Endothelial cell of umbilical vein (primary cell): ENCODE results near the gene STOML3. TPM values are rescaled to one million over a fixed set of nuclear protein-coding genes. Genes with fewer than 3 reads are reported as not detected.

ENCODE experiments used
- BruUV-seq: library from RNA; stranded (reverse); fragments of 400-500 nt; replicated peaks from 2 replicates; lab custom pipeline; 2021; lab: Mats Ljungman, UMichigan
- CTCF ChIA-PET: fragments of 300-600, 350-600 bp; sonication (Branson Sonifier 250); formaldehyde crosslinking; loops from one replicate; lab custom pipeline; 2021; ENCODE audit warnings: antibody characterized with exemption, inconsistent platforms; lab: Charles Lee
- POLR2A ChIA-PET: fragments of 300-600, 350-600 bp; sonication (Branson Sonifier 250); formaldehyde crosslinking; loops from one replicate; lab custom pipeline; 2021; ENCODE audit warnings: antibody characterized with exemption, inconsistent platforms; lab: Charles Lee
- DNase-seq: peaks from one replicate; pipeline ENCODE4 v3.0.0-alpha.2; 2011; ENCODE audit warnings: low read depth, low spot score
- FAIRE-seq: peaks from 2 replicates; lab custom pipeline; 2011; peaks lifted over from hg19 to GRCh38; lab: Jason Lieb, UNC
- H2AFZ ChIP-seq: 2 replicates; pipeline ENCODE4 v1.6.0; 2012; ENCODE audit warnings: low read depth, low read length, control low read depth, inconsistent platforms
- H3K27ac ChIP-seq: 2 replicates; pipeline ENCODE4 v1.5.1; 2011; ENCODE audit warnings: low read depth, mild to moderate bottlenecking, control low read depth, low read length, moderate library complexity; ENCODE audit not compliant: insufficient read depth
- H3K27me3 ChIP-seq, 2 experiments: 2 replicates each; pipeline versions ENCODE4 v1.6.0 to v1.6.1; 2011; ENCODE audit warnings: low read length in 2 of 2, mixed read lengths in 1 of 2; ENCODE audit not compliant: control insufficient read depth in 2 of 2, insufficient read depth in 2 of 2
- H3K36me3 ChIP-seq, 2 experiments: 2 replicates in 1 of 2; 3 replicates in 1 of 2; pipeline ENCODE4 v1.5.1; 2011; ENCODE audit warnings: low read length in 2 of 2, mild to moderate bottlenecking in 1 of 2, moderate library complexity in 1 of 2; ENCODE audit not compliant: control insufficient read depth in 2 of 2, insufficient read depth in 2 of 2; ENCODE audit errors: extremely low read depth in 1 of 2
- H3K4me1 ChIP-seq: 3 replicates; pipeline ENCODE4 v1.5.1; 2011; ENCODE audit warnings: mild to moderate bottlenecking, low read length; ENCODE audit not compliant: control insufficient read depth, insufficient read depth; ENCODE audit errors: extremely low read depth
- H3K4me2 ChIP-seq: 2 replicates; pipeline ENCODE4 v1.6.1; 2011; ENCODE audit warnings: low read length, control low read depth, mixed read lengths; ENCODE audit not compliant: insufficient read depth
- H3K4me3 ChIP-seq, 3 experiments: fragments of 200-600 bp in 1 of 3; sonication (generic), shearing (Covaris generic) in 1 of 3; replicated peaks in 1 of 3; 2 replicates each; pipeline ENCODE4 v1.5.1; 2011 to 2016; ENCODE audit warnings: control low read depth in 3 of 3, low read length in 3 of 3, mild to moderate bottlenecking in 2 of 3, inconsistent platforms in 1 of 3, low read depth in 1 of 3, moderate library complexity in 1 of 3; ENCODE audit not compliant: insufficient read depth in 1 of 3
- H3K79me2 ChIP-seq: 2 replicates; pipeline ENCODE4 v1.6.0; 2012; ENCODE audit warnings: low read length, inconsistent platforms; ENCODE audit not compliant: control insufficient read depth, insufficient read depth
- H3K9ac ChIP-seq: replicated peaks from 2 replicates; pipeline ENCODE3; 2011; ENCODE audit warnings: low read length, control low read depth; ENCODE audit not compliant: insufficient read depth; ENCODE audit errors: extremely low read depth
- H3K9me1 ChIP-seq: replicated peaks from 3 replicates; pipeline ENCODE4 v1.6.0; 2011; ENCODE audit warnings: mild to moderate bottlenecking, low read length; ENCODE audit not compliant: control insufficient read depth, insufficient read depth; ENCODE audit errors: extremely low read depth
- H3K9me3 ChIP-seq: replicated peaks from 2 replicates; pipeline ENCODE4 v1.5.1; 2012; ENCODE audit warnings: low read length, inconsistent platforms; ENCODE audit not compliant: control insufficient read depth, insufficient read depth
- H4K20me1 ChIP-seq: replicated peaks from 2 replicates; pipeline ENCODE3; 2011; ENCODE audit warnings: mild to moderate bottlenecking, low read length; ENCODE audit not compliant: control insufficient read depth, insufficient read depth; ENCODE audit errors: extremely low read depth
- EZH2 ChIP-seq: IDR thresholded peaks from 2 replicates; pipeline ENCODE4 v1.6.1; 2012; ENCODE audit warnings: borderline replicate concordance, low read depth, mild to moderate bottlenecking, moderate library complexity, low read length, inconsistent platforms; ENCODE audit not compliant: severe bottlenecking
- FOS ChIP-seq: IDR thresholded peaks from 2 replicates; pipeline ENCODE4 v1.6.1; 2011; ENCODE audit warnings: mild to moderate bottlenecking, low read length, moderate library complexity, borderline replicate concordance; ENCODE audit not compliant: insufficient read depth
- JUN ChIP-seq: IDR thresholded peaks from 2 replicates; pipeline ENCODE4 v1.6.1; 2011; ENCODE audit warnings: borderline replicate concordance, low read depth; ENCODE audit not compliant: insufficient read length, insufficient read depth
- MAX ChIP-seq: IDR thresholded peaks from 2 replicates; pipeline ENCODE4 v1.6.1; 2011; ENCODE audit not compliant: insufficient read depth, insufficient read length
- POLR2A ChIP-seq: IDR thresholded peaks from 2 replicates; pipeline ENCODE4 v1.6.1; 2012; ENCODE audit warnings: low read depth, mild to moderate bottlenecking, control low read depth, low read length
- POLR2AphosphoS5 ChIP-seq: IDR thresholded peaks from 2 replicates; pipeline ENCODE4 v1.6.1; 2012; ENCODE audit warnings: low read depth, mild to moderate bottlenecking, control low read depth, low read length, moderate library complexity; ENCODE audit not compliant: insufficient read depth
- dilution Hi-C: fragments of 300-500 bp; cut with MboI; formaldehyde crosslinking; loops from one replicate; pipeline ENCODE4 v1.15.0; 2019; ENCODE audit warnings: low sequenced_read_pairs; ENCODE audit not compliant: extremely low pct_ligation_motif_present
- intact Hi-C: fragments of 100-400 bp; cut with micrococcal nuclease; formaldehyde crosslinking; loops from one replicate; pipeline ENCODE4 v1.10.0; 2022
- polyA plus RNA-seq, 4 experiments: library from polyadenylated mRNA; depleted of rRNA in 3 of 4; stranded (reverse) in 3 of 4; unstranded in 1 of 4; fragments of >200 nt; gene quantifications; 2 replicates each; pipeline versions ENCODE4 v1.2.1 to v1.2.3, GENCODE V29; 2011 to 2012; ENCODE audit warnings: missing spikeins in 1 of 4
- total RNA-seq: library from RNA; stranded (reverse); gene quantifications from 2 replicates; pipeline ENCODE4 v1.2.3, GENCODE V29; 2021

STOML3 gene
- total and polyA plus RNA-seq, 2 donors (not counting 3 experiments of a cell fraction or from before 2014, with no cell fraction given), result not detected

DNA sequence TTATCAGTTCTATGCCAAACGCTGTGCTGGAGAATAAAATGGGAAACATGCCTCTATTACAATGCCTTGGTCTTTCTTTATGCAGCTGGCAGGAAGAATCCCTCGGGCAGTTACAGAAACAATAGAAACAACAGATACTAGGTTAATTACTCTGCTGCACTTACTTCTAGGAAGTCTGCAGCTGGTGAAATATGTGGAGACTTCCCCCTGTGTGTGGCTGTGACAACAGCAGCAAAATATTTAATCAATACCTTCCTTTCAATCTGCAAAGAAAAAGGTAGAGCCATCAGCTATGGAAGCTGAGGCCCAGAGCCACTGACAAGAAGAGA is 9.9 kb downstream of the STOML3 start:
- no peaks in the 10 kb centered on the region for H4K20me1 ChIP-seq
- ChIA-PET CTCF (no interaction called here), POLR2A (no interaction called here)
- no TSS peak for BruUV-seq
- H3K4me1 ChIP-seq, result no peaks in the 10 kb centered on the region
- H3K4me3 ChIP-seq, result no peak overlapping the region
- H3K36me3 ChIP-seq, result no peaks in the 10 kb centered on the region
- H3K27me3 ChIP-seq, result peaks cover 0 to 7% of the 10 kb centered on the region in 2 experiments
- dilution Hi-C loops (no loop called here), intact Hi-C loops (no loop called here)
- no peaks in the 10 kb centered on the region for H3K79me2 ChIP-seq
- no peak for TF ChIP-seq FOS
- TF ChIP-seq MAX, result no peak
- no peak for TF ChIP-seq POLR2A
- TF ChIP-seq EZH2, result no peak
- H3K4me2 ChIP-seq, result no peak overlapping the region
- FAIRE-seq (no peak), DNase-seq (no peak)
- no peaks in the 10 kb centered on the region for H3K9me1 ChIP-seq
- no peak overlapping the region for H3K9ac ChIP-seq
- H3K9me3 ChIP-seq, result no peaks in the 10 kb centered on the region
- no peak overlapping the region for H3K27ac ChIP-seq
- no peak overlapping the region for H2AFZ ChIP-seq

- no peaks in the 10 kb centered on the region for H4K20me1 ChIP-seq
- H3K27me3 ChIP-seq, result peaks cover 0 to 7% of the 10 kb centered on the region in 2 experiments
- no peaks in the 10 kb centered on the region for H3K9me1 ChIP-seq
- H3K79me2 ChIP-seq, result no peaks in the 10 kb centered on the region
- no peaks in the 10 kb centered on the region for H3K36me3 ChIP-seq
- H3K9me3 ChIP-seq, result no peaks in the 10 kb centered on the region
- H3K4me1 ChIP-seq, result no peaks in the 10 kb centered on the region
- FAIRE-seq (no peak), DNase-seq (no peak)
- H3K27ac ChIP-seq, result no peak overlapping the region
- H3K4me2 ChIP-seq, result no peak overlapping the region
- ChIA-PET POLR2A (no interaction called here), CTCF (no interaction called here)
- dilution Hi-C loops, result no loop called here
- BruUV-seq, result no TSS peak
- H2AFZ ChIP-seq, result no peak overlapping the region
- TF ChIP-seq JUN (no peak), POLR2A (no peak), POLR2AphosphoS5 (no peak)
- H3K4me3 ChIP-seq, result no peak overlapping the region
- H3K9ac ChIP-seq, result no peak overlapping the region
- intact Hi-C loops, result no loop called here
Measured at GRCh38 chr13:38979891-38980749, 10.5 kb downstream of the STOML3 start.
